Fibroblast of skin of abdomen (primary cell): ENCODE measurements around the gene DOCK6.

ENCODE experiments used
- DNase-seq: peaks from one replicate; pipeline ENCODE4 v3.0.0-alpha.2; 2013

The DOCK6 gene

DNA sequence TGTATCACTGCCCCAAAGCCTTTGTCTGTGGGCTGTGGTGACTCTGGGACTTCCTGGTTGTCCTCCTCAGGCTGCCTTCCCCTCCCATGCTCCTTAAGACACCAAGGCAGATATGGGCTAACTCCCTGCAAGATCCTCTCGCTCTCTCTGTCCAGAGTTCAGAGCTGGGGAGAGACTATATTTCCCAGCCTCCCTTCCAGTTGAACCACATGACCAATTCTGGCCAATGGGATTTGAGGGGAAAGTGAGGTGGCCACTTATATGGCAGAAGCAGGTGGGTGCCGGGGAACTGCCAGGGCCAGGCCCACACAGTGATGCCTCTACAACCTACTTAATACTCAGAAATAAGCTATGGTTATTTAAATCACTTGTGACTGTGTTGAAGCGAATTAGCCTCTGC, 39.1 kb downstream of the DOCK6 start:
- DNase-seq: no peak

- DNase-seq: no peak
Observed at GRCh38 chr19:11221082-11221598, 41.2 kb downstream of the DOCK6 start.

DNA sequence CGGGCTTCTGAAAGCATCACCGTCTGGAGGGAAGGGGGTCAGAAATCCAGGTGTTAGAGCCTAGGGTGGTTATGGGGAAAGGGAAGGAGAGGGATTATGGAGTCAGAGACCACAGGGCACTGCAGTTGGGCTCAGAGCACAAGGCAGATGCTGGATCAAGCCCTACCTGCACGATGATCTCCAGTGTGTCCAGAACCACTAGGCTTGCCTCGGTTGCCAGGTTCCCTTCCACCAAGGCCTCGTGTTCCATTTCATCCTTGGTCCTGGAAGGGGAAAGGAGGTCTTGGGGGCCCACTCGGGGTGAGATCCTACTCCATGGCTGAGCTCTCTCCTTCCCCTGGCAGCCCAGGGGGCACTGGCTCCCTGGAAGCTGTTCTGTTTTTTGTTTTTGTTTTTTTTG, 47.9 kb downstream of the DOCK6 start:
- DNase-seq: no peak

GRCh38 chr19:11210656-11210928, 51.7 kb downstream of the DOCK6 start:
- no peak for DNase-seq

- no peak for DNase-seq
Observed at GRCh38 chr19:11209839-11210655, 52.3 kb downstream of the DOCK6 start.

DNA sequence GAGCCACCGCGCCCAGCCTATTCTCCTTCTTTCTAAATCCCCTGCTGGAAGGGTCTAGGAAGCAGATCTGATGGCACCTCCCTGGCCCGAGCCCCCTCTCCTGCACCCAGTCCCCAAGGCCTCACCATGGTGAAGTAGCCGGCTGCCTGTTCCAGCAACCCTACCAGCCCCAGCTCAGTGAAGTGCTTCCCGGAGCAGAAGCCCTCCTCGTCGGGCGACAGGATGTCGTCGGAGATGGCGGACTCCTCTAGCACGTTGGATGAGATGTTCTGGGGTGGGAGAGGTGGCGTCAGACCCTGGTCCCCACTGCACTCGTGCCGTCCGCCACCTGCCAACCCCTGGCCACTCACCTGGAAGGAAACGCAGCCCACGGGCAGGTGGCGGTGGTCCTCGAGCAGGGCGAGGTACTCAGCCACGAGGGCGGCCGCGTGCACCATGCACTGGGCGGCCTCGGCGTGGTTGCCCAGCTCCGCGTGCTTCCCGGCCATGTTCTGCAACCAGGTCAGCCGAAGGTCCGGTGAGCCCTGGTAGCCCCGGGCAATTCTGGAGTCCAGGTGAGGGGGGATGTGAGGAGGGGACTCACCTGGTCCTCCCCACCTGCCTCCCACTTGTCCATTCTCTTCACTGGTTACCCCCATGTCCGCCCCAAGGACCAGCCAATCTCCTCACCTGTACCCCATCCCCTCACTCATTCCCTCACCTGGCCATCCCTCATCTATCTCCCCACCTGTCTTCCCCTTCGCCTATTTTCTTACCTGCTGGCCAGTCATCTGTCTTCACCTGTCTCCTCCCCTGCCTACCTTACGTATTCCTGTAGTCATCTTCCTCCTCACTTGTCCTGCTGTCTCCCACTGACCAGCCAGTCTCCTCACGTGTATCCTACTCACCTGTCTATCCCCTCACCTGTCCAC, 53.5 kb downstream of the DOCK6 start:
- peak; percentile 52 for DNase-seq

DNA sequence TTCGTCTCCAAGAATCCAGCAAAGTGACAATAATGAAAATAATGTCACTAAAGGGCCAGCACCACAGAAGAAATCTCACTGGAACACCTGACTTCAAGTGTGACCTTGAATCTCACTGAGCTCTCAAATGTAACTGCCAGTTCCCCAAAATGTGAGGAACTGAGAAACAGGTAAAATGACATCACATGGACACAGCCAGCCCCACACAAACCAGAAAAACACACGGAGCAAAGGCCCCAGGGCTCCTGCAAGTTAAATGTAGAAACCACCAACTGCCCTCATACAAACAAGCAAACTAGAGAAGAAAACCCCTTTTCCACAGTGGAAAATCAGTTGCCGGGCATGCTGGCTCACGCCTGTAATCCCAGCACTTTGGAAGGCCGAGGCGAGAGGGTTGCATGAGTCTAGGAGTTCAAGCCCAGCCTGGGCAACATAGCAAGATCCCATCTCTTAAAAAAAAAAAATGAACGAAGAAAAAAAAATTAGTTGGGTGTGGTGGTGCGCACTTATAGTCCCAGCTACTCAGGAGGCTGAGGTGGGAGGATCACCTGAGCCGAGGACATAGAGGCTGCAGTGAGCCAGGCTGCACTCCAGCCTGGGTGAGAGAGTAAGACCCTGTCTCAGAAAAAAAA, 56.3 kb downstream of the DOCK6 start:
- DNase-seq: no peak

DNA sequence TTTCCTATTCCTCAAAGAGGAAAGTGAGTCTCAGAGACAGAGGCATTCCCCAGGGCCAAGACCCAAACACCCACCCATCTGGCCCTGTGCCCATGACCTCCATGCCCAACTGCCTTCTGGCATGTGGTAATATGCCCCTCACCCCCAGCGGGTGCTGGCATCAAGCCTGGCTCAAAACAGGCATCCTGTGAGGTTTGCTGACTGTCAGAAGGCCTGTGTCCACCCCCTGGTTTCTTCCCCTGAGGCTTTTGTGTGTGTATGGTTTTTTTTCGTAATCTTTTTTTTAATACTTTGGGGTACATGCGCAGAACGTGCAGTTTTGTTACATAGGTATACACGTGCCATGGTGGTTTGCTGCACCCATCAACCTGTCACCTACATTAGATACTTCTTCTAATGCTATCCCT, 57.4 kb downstream of the DOCK6 start:
- no peak for DNase-seq

- DNase-seq: no peak
Observed at GRCh38 chr19:11204076-11204602, 58.2 kb downstream of the DOCK6 start.

DNA sequence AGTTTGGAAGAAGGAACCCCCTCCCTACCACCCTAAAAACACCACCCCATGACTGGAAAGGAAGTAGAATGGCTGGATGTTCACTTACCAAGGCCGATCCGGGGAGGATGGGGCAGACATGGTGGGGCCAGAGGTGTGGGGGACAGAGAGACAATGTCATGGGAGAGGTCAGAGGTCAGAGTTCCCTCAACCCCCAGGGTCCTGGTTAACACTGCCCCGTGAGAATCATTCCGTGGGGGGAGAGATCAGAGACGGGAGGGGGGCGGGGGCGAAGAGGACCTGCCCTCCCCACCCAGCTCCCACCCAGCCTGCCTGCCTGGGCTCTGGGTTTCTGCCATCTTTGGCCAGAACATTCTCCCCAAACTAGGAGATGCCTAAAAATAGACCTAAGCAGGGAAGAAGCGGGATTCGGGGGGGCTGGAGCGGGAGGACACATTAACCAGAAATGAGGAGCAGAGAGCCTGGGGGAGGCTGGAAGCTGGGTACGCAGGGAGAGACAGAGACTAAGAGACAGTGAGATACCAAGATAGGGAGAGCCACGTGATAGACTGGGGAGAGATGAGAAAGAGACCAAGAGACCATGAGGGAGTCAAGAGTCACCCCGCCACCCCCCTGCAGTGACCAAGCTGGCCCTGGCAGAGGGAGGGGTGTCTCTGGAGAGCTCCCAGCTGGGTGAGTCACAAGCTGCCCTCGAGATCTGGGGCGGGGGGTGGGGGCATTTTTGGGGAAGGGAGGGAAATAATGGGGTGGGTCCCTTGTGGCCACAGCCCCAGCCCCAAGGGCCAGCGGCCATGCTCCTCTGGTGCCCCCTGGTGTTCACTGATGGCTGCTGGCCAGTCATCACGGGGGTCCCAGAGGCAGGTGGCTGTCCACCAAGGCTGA, 58.9 kb downstream of the DOCK6 start:
- DNase-seq: peak; percentile 85

DNA sequence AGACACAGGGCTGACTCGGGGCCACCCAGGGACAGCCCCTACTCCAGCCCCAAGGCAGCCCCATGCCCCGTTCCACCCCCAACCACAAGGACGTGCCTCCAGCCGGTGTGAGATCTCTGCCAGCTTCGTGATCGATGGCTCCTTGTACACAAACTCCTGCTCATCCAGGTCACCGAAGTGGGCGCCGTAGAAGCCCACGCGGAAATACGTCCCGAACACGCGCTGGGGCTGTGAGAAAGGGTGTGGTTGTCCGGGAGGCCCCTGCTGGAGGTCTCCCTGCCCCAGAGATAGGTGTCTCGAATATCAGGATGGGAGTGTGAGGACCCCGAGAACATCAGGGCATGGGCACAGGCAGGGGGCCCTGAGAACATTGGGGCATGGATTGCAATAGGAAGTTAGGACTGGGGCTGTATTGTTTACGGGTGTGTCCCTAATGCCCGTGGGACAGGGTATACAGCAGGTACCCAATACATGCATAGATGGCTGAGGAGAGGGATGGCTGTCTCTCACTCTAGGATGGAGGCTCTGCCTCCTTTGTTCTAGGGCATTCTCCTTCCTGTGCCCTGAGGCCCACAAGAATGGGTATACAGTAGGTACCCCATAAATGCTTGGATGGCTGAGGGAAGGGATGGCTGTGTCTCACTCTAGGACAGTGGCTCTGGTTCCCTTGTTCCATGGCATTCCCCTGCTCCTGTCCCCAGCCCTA, 59.7 kb downstream of the DOCK6 start:
- DNase-seq: no peak

GRCh38 chr19:11201791-11202190, 60.5 kb downstream of the DOCK6 start:
- no peak for DNase-seq

- DNase-seq: no peak
Observed at GRCh38 chr19:11200931-11201330, 61.4 kb downstream of the DOCK6 start.

DNA sequence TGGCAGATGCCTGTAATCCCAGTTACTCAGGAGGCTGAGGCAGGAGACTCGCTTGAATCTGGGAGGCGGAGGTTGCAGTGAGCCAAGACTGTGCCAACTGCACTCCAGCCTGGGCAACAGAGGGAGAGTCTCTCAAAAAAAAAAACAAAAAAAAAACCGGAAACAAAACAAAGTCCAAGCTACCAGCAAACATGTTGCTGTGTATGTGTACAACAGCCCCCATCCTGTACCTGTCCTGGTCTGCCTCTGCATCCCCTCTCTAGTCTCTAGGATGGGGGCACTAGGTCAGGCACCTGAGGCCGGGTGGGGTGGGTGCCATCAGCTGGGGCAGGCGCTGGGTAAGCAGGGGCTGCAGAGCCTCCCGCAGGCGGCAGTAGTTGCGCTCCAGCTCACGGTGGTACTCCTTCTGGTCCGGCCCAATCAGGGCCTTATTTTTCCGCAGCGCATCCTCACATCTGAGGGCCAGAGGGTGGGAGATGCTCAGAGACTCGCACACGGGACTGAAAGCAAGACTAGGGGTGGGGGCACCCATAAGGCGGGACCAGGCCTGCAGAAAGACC, 62.2 kb downstream of the DOCK6 start:
- DNase-seq: no peak

DNA sequence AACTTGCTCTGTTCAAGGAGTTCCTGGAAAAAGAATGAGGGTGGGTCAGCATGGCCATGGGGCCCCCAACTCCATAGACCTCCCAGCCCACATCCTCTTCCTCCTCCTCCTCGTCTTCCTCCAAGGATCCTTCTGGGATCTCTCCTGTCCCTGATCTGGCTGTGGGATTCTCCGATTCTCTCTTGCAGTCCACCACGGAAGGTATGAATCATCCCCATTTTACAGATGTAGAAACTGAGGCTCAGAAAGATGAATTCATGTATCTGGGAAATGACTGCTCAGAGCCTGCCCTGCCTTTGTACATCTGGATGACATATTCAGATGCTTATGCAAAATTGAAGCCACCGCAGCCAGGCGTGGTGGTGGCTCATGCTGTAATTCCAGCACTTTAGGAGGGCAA, 62.8 kb downstream of the DOCK6 start:
- no peak for DNase-seq

- no peak for DNase-seq
Observed at GRCh38 chr19:11198769-11199424, 63.4 kb downstream of the DOCK6 start.

DNA sequence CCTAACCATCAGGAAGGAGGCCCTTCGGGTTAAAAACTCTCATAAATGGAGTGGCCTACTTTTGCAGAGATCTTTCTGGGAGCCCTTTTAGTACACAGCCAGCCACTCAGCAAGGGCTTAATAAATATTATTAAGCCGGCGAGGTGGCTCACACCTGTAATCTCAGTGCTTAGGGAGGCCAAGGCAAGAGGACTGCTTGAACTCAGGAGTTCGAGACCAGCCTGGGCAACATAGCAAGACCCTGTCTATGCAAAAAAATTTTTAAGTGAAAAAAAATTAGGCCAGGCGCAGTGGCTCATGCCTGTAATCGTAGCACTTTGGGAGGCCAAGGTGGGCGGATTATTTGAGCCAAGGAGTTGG, 64.2 kb downstream of the DOCK6 start:
- DNase-seq: no peak

- DNase-seq: peak; percentile 77
Observed at GRCh38 chr19:11197291-11198174, 64.8 kb downstream of the DOCK6 start, which contains the start of gene KANK2. Gene KANK2 (minus strand): TSS chr19:11197545. CDS start chr19:11194511, 3,034 bp downstream.
